Activated naive CD4-positive, alpha-beta T cell treated with anti-CD3 and anti-CD28 coated beads, Interleukin-2, amount 50 U/mL, for 72 hours (primary cell): ENCODE measurements around the gene PNPLA4. TPM values are rescaled to one million over a fixed set of nuclear protein-coding genes. Genes with fewer than 3 reads are reported as not detected.
A peak's percentile ranks its signal among the peaks of the same experiment; 100 is the strongest.

ENCODE experiments used
- ATAC-seq, 2 donors: fragments of 150-1000 bp; cut with Tn5 transposase; 2 replicates each; pipeline ENCODE4 v1.10.0; 2021; ENCODE audit warnings: mild to moderate bottlenecking in 2 of 2, moderate library complexity in 2 of 2
- DNase-seq, 2 donors: peaks; one replicate each; pipeline ENCODE4 v3.0.0; 2021 to 2022; ENCODE audit warnings: low spot score in 2 of 2
- H3K27ac Mint-ChIP-seq, 2 donors: one replicate each; pipeline ENCODE4 v1.8.0; 2022; ENCODE audit warnings: mild to moderate bottlenecking in 2 of 2, mixed read lengths in 2 of 2
- H3K36me3 Mint-ChIP-seq, 2 donors: one replicate each; pipeline ENCODE4 v1.8.0; 2022; ENCODE audit warnings: mixed read lengths in 2 of 2
- H3K9me3 Mint-ChIP-seq, 2 donors: one replicate each; pipeline ENCODE4 v1.8.0; 2022; ENCODE audit warnings: mixed read lengths in 2 of 2
- total RNA-seq, 2 donors: library from RNA; stranded (reverse); gene quantifications; one replicate each; pipeline ENCODE4 v1.2.3, GENCODE V29; 2022

PNPLA4 gene
- 10 to 100 TPM; 11.5 to 12.0 TPM for total RNA-seq

- peak within 1 kb of the TSS; percentile 94 to 96 for H3K27ac Mint-ChIP-seq
- peaks cover 0 to 4% of the 10 kb centered on the region in 2 donors for H3K36me3 Mint-ChIP-seq
- ATAC-seq = peak; percentile 95
- peak; percentile 72 to 84 for DNase-seq
- no peaks in the 10 kb centered on the region for H3K9me3 Mint-ChIP-seq
These were observed at the start of gene PNPLA4 for GRCh38 chrX:7927259-7928167. Gene PNPLA4, minus strand, starts transcription at chrX:7927413. Its CDS starts 1,294 bp downstream, at chrX:7926119.

DNA sequence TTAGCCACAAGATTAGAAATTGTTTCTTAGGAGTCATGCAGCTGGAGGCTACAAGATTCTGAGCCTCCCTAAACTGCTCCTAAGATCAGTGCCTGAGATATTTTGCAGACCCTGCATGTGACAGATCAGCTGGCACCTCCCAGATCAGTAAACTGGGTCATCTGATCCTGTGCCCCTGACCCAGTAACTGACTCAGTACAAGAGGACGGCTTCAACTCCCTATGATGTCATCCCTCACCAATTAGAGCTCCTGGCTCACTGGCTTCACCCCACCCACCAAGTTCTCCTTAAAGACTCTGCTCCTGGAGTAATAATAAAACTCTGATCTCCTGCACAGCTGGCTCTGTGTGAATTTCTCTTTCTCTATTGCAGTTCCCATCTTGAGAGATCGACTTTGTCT, 45.4 kb upstream of the PNPLA4 start:
- H3K36me3 Mint-ChIP-seq = no peaks in the 10 kb centered on the region
- DNase-seq (no peak), ATAC-seq (no peak)
- no peaks in the 10 kb centered on the region for H3K9me3 Mint-ChIP-seq
- H3K27ac Mint-ChIP-seq = no peak overlapping the region

DNA sequence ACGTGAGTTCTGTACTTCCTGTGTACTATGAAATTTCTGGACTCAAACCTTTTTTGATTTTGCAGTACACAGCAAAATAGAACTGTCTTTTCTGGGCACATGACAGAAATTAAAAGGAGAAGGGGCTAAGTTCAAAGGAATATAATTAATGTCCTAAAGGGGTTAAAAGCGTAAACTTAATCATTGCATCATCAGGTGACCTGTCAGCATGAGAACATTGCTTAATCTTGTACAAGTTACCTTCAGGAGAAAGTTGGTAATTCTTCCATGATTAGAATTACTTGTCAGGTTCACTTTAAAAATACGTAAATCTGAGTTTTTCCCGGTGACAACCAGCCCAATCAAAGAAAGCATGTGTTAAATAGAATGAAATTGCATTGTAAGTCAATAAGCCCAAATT, 43.2 kb upstream of the PNPLA4 start:
- DNase-seq (no peak), ATAC-seq (no peak)
- no peak overlapping the region for H3K27ac Mint-ChIP-seq
- H3K36me3 Mint-ChIP-seq = no peaks in the 10 kb centered on the region
- no peaks in the 10 kb centered on the region for H3K9me3 Mint-ChIP-seq

DNA sequence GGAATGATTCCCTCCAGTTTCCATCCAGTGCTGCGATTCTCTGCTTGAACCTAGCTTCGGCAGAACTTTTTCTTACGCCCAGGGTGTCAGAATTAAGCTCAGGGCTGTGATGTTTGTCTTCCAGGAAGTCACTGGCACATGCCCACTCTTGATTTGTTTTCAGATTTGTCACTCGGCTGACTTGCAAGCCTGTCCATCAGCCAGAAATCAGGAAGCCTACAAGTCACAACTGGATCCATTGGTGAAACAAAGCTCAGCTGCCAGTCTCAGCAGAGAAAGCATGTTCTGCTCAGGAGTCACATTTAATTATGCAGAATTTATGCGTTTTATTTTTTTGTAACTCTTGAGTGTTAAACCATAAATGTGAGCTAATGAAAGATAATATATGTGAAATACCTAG, 38.2 kb upstream of the PNPLA4 start:
- H3K9me3 Mint-ChIP-seq = peaks cover 0 to 4% of the 10 kb centered on the region in 2 donors
- ATAC-seq (no peak), DNase-seq (no peak)
- H3K36me3 Mint-ChIP-seq = no peaks in the 10 kb centered on the region
- H3K27ac Mint-ChIP-seq = no peak overlapping the region

DNA sequence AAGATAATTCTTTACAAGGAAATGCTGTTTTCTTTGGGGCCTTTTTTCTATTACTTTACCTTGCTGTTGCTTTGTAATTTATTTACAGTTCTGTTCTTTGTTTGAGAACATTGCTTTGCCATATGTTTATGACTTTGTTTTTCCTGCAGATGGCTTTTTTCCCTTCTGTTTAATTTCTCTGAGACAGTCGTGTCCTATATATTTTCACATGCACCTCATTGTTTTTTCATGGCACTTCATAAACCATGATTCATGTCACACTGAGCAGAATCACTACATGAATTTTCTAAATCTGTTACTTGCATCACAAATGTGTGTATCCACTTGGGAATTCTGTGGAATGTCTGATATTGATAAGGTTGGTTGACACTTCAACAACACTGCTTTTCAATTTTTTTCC, 33.0 kb upstream of the PNPLA4 start:
- Mint-ChIP-seq H3K9me3 (peaks cover 5 to 17% of the 10 kb centered on the region in 2 donors), H3K27ac (no peak overlapping the region), H3K36me3 (peaks cover 5 to 15% of the 10 kb centered on the region in 2 donors)
- no peak for ATAC-seq
- DNase-seq = no peak

DNA sequence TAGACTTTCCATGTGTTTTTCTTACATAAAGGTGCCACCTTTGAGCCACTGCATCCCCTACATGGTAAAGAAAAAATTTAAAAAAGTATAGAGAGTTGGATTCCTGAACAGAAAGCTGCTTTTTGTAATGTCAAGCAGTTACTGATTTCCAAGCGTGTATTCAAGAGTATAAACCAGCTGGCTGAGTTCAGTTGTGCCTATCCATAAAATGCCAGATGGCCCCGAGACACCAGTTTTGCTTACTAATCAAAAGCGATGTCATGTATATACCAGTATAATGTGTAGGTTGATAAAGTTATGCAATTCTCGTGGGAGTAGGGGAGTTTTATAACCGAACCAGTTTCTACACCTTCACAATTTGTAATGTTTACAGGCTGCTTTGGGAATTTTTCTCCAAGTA, 26.2 kb upstream of the PNPLA4 start:
- Mint-ChIP-seq H3K27ac (no peak overlapping the region), H3K36me3 (peaks cover 5 to 15% of the 10 kb centered on the region in 2 donors), H3K9me3 (peaks cover 5 to 13% of the 10 kb centered on the region in 2 donors)
- no peak for DNase-seq
- no peak for ATAC-seq

DNA sequence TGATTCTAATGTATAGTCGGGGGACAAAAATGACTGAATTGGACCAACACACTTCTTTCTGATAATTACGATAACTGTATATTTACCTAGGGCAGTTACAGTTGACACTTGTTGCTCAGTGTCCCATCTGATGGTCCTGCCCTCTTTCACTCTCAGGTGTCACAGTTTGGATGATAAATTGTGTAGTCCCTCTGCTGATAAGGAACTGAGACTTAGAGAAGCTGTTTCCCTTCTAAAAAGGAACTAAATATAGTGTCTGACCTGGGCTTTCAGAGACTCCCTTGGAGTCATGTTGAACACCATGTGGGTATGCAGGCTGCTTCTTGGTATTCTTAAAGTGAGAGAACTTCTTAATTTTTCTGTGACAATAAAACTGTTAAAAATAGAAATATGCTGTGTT, 23.7 kb upstream of the PNPLA4 start:
- DNase-seq (no peak), ATAC-seq (no peak)
- Mint-ChIP-seq H3K36me3 (peaks cover 0 to under 1% of the 10 kb centered on the region in 2 donors), H3K9me3 (peaks cover 0 to under 1% of the 10 kb centered on the region in 2 donors), H3K27ac (no peak overlapping the region)

DNA sequence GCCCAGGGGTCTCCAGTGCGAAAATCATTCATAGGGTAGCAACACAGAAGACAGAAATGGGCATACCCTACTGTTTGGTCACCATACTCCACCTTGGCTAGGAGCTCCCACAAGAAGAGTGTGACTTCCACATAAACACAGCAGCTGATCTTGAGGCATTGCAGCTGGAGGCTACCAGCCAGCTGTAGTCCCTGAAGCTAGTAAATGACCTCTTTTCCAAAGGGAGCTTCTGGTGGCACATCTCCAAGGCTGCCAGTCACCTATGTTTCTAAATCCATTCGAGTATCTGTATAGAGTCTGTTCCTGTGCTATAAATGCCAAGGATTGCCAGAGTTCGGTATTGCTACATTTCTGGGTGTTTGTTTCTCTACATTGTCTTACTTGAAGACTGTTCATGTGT, 21.3 kb upstream of the PNPLA4 start:
- no peak overlapping the region for H3K27ac Mint-ChIP-seq
- DNase-seq (no peak), ATAC-seq (no peak)
- H3K9me3 Mint-ChIP-seq = no peaks in the 10 kb centered on the region
- H3K36me3 Mint-ChIP-seq = no peaks in the 10 kb centered on the region

GRCh38 chrX:7946960-7947359, 19.7 kb upstream of the PNPLA4 start:
- ATAC-seq (no peak), DNase-seq (no peak)
- H3K9me3 Mint-ChIP-seq = no peaks in the 10 kb centered on the region
- no peaks in the 10 kb centered on the region for H3K36me3 Mint-ChIP-seq
- H3K27ac Mint-ChIP-seq = no peak overlapping the region

GRCh38 chrX:7943600-7944245, 16.5 kb upstream of the PNPLA4 start:
- ATAC-seq = no peak
- DNase-seq = no peak
- no peaks in the 10 kb centered on the region for H3K36me3 Mint-ChIP-seq
- H3K27ac Mint-ChIP-seq = no peak overlapping the region
- H3K9me3 Mint-ChIP-seq = no peaks in the 10 kb centered on the region

- H3K9me3 Mint-ChIP-seq = no peaks in the 10 kb centered on the region
- H3K36me3 Mint-ChIP-seq = no peaks in the 10 kb centered on the region
- no peak overlapping the region for H3K27ac Mint-ChIP-seq
- no peak for ATAC-seq
- no peak for DNase-seq
These were observed 14.3 kb upstream of the PNPLA4 start for GRCh38 chrX:7941390-7942042.

- no peak for ATAC-seq
These were observed 6.8 kb upstream of the PNPLA4 start for GRCh38 chrX:7934026-7934425.

GRCh38 chrX:7926914-7927258, 327 bp downstream of the PNPLA4 start:
- DNase-seq = no peak
- Mint-ChIP-seq H3K36me3 (peaks cover 0 to 4% of the 10 kb centered on the region in 2 donors), H3K27ac (peak overlapping the region in 1 of 2 donors; percentile 94), H3K9me3 (no peaks in the 10 kb centered on the region)
- no peak for ATAC-seq

More at GRCh38 chrX:7934026-7934425, 6.8 kb upstream of the PNPLA4 start:
- Mint-ChIP-seq H3K9me3 (no peaks in the 10 kb centered on the region), H3K36me3 (no peaks in the 10 kb centered on the region), H3K27ac (no peak overlapping the region)
- DNase-seq = no peak

GRCh38 chrX:7926501-7926900, 712 bp downstream of the PNPLA4 start:
- DNase-seq (no peak), ATAC-seq (no peak)
- Mint-ChIP-seq H3K27ac (peak overlapping the region in 1 of 2 donors; percentile 94), H3K36me3 (peaks cover 0 to 4% of the 10 kb centered on the region in 2 donors), H3K9me3 (no peaks in the 10 kb centered on the region)

GRCh38 chrX:7925867-7926472, 1.2 kb downstream of the PNPLA4 start:
- Mint-ChIP-seq H3K36me3 (peaks cover 0 to 4% of the 10 kb centered on the region in 2 donors), H3K9me3 (no peaks in the 10 kb centered on the region), H3K27ac (peak overlapping the region in 1 of 2 donors; percentile 62)
- peak; percentile 35 to 52 for DNase-seq
- peak in 1 of 2 donors; percentile 30 for ATAC-seq

DNA sequence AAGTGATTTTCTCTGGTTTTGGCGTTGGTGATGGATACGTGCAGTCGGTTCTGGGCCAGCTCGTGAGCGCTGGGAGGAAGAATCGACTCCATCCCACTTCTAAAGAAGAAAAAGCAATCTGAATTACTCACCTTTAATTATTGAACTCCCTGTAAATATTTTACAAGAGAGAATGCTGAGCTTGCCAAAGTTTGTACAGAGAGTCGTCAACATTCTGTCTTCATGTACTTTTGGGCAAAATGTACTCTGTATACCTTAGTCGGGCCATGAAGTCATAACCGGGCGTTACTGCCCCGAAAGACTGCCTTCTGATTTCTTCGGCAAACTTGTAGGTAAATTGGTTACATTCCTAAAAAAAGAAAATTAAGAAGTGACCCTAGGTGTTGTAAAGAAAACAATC, 5.5 kb downstream of the PNPLA4 start:
- Mint-ChIP-seq H3K9me3 (no peaks in the 10 kb centered on the region), H3K36me3 (no peaks in the 10 kb centered on the region), H3K27ac (no peak overlapping the region)
- ATAC-seq = no peak
- no peak for DNase-seq

DNA sequence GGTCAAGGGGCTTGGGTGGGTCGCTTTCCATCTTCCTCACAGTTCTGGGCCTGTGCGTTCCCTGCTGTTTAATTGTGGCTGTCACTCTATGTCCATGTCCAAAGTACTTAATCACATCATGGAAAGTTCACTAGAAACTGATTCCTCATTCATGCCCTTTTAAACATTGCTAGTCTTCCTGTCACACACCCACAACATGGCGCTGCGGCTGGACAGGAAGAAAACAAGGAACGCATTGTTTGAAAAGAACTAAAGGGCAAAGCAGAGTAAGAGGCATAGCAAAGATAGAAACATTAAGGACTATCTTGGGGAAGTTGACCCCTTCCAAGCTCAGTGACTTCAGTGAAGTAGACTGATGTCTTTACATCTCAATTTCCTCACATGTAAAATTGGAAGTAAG, 18.4 kb downstream of the PNPLA4 start:
- H3K9me3 Mint-ChIP-seq = no peaks in the 10 kb centered on the region
- ATAC-seq (no peak), DNase-seq (no peak)

More for the DNA sequence above, 18.4 kb downstream of the PNPLA4 start:
- Mint-ChIP-seq H3K27ac (no peak overlapping the region), H3K36me3 (peaks cover 0 to 6% of the 10 kb centered on the region in 2 donors)
